GM23248 (cell line): Measurements from ENCODE around the gene RASGEF1B. TPM values are rescaled to one million over a fixed set of nuclear protein-coding genes. Genes with fewer than 3 reads are reported as not detected.

Experiments
- DNase-seq: peaks from one replicate; pipeline ENCODE4 v3.0.0-alpha.2; 2015
- H2AFZ ChIP-seq: fragments of 200-600 bp; sonication (generic); 2 replicates; pipeline ENCODE4 v1.6.1; 2016; ENCODE audit warnings: antibody characterized with exemption
- H3F3A ChIP-seq: fragments of 200-600 bp; sonication (generic); 2 replicates; pipeline ENCODE4 v1.6.1; 2016; ENCODE audit warnings: mild to moderate bottlenecking, antibody characterized with exemption, mixed run types; ENCODE audit not compliant: insufficient read depth
- H3K27ac ChIP-seq: fragments of 200-600 bp; sonication (generic); 2 replicates; pipeline ENCODE4 v1.5.1; 2016; ENCODE audit warnings: mild to moderate bottlenecking
- H3K27me3 ChIP-seq: fragments of 200-600 bp; sonication (generic); replicated peaks from 2 replicates; pipeline ENCODE4 v1.6.1; 2016; ENCODE audit warnings: mild to moderate bottlenecking; ENCODE audit not compliant: insufficient read depth
- H3K36me3 ChIP-seq: fragments of 200-600 bp; sonication (generic); 2 replicates; pipeline ENCODE4 v1.6.1; 2016; ENCODE audit warnings: low read depth, mild to moderate bottlenecking
- H3K4me1 ChIP-seq: fragments of 200-600 bp; sonication (generic); 2 replicates; pipeline ENCODE4 v1.6.1; 2016; ENCODE audit warnings: mild to moderate bottlenecking; ENCODE audit not compliant: insufficient read depth
- H3K4me2 ChIP-seq: fragments of 200-600 bp; sonication (generic); one replicate; pipeline ENCODE4 v1.6.1; 2016; ENCODE audit warnings: mild to moderate bottlenecking; ENCODE audit not compliant: unreplicated experiment
- H3K4me3 ChIP-seq: fragments of 200-600 bp; sonication (generic); 2 replicates; pipeline ENCODE4 v1.5.1; 2016; ENCODE audit warnings: mild to moderate bottlenecking
- H3K79me2 ChIP-seq: fragments of 200-600 bp; sonication (generic); 2 replicates; pipeline ENCODE4 v1.6.1; 2016; ENCODE audit warnings: mild to moderate bottlenecking; ENCODE audit not compliant: insufficient read depth
- H3K9ac ChIP-seq: fragments of 200-600 bp; sonication (generic); 2 replicates; pipeline ENCODE4 v1.6.1; 2016; ENCODE audit warnings: mild to moderate bottlenecking
- H3K9me2 ChIP-seq: fragments of 200-600 bp; sonication (generic); 2 replicates; pipeline ENCODE4 v1.6.1; 2016; ENCODE audit warnings: mixed run types, mild to moderate bottlenecking, moderate library complexity; ENCODE audit not compliant: insufficient read depth
- H3K9me3 ChIP-seq: fragments of 200-600 bp; sonication (generic); one replicate; pipeline ENCODE4 v1.6.1; 2017; ENCODE audit warnings: low read depth
- H4K20me1 ChIP-seq: fragments of 200-600 bp; sonication (generic); 2 replicates; pipeline ENCODE4 v1.6.0; 2016; ENCODE audit not compliant: insufficient read depth
- EZH2 ChIP-seq: fragments of 200-600 bp; sonication (generic); IDR thresholded peaks from 2 replicates; pipeline ENCODE4 v1.6.1; 2018; ENCODE audit warnings: antibody characterized with exemption, mild to moderate bottlenecking; ENCODE audit not compliant: insufficient read depth, poor library complexity, severe bottlenecking
- EZH2phosphoT487 ChIP-seq: fragments of 200-600 bp; sonication (generic); IDR thresholded peaks from 2 replicates; pipeline ENCODE4 v1.6.1; 2018; ENCODE audit warnings: antibody characterized with exemption, moderate library complexity, mild to moderate bottlenecking, low read depth; ENCODE audit not compliant: insufficient read depth
- WGBS, 2 experiments: methylation state at CpG; one replicate each; pipeline ENCODE4 v1.1.6; 2015 to 2017; ENCODE audit warnings: low lambda C conversion rate in 2 of 2, low coverage in 1 of 2; ENCODE audit errors: missing lambda C conversion rate in 2 of 2; 5-methylcytosine and 5-hydroxymethylcytosine counted together
- in situ Hi-C: fragments of 300-500 bp; cut with MboI; formaldehyde crosslinking; loops from 2 replicates; pipeline ENCODE4 v1.15.0; 2020
- polyA plus RNA-seq: library from polyadenylated mRNA; unstranded; fragments of >200 nt; fragmentation: Nextera tagmentation; extraction: Ambion mirVana; gene quantifications from 2 replicates; pipeline ENCODE4 v1.2.1, GENCODE V29; 2016
- total RNA-seq: library from RNA; depleted of rRNA; stranded (reverse); fragments of >200 nt; shearing (Covaris generic); gene quantifications from 2 replicates; pipeline ENCODE4 v1.2.3, GENCODE V29; 2014

RASGEF1B gene
- total and polyA plus RNA-seq, 2 experiments from 2014 or later: 0.09 TPM; not detected in 1

GRCh38 chr4:81495345-81495744, 23.6 kb upstream of the RASGEF1B start:
- no peaks in the 10 kb centered on the region for H3K9me2 ChIP-seq
- no peaks in the 10 kb centered on the region for H3F3A ChIP-seq
- H3K4me3 ChIP-seq: no peak overlapping the region
- no peak for DNase-seq
- TF ChIP-seq EZH2 (no peak), EZH2phosphoT487 (no peak)
- no peak overlapping the region for H3K9ac ChIP-seq
- H3K79me2 ChIP-seq: no peaks in the 10 kb centered on the region
- no peak overlapping the region for H3K27ac ChIP-seq
- H3K27me3 ChIP-seq: no peaks in the 10 kb centered on the region; the same call in none of the 2 replicates
- H2AFZ ChIP-seq: no peak overlapping the region
- no peaks in the 10 kb centered on the region for H3K9me3 ChIP-seq
- in situ Hi-C loops: no loop called here
- no peaks in the 10 kb centered on the region for H3K36me3 ChIP-seq
- no peak overlapping the region for H3K4me2 ChIP-seq
- H3K4me1 ChIP-seq: no peaks in the 10 kb centered on the region
- no peaks in the 10 kb centered on the region for H4K20me1 ChIP-seq

DNA sequence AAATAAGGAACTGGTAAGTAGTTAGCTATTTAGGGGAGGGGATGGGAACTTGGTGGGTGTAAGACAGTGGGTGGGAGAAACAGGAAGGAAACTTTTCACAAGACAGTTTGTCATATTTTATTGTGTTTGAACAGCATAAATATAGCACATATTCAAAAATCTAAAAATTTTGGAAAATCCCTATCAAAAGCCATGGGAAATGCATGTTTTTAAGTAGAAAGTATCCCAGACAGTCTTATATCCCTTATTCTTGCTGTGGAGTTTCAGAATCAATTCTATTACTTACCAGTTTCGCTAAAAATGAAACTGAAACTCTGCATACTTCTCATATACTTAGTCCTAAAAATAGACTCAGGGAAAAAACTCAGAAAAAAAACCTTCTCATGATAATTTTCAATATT, 22.3 kb upstream of the RASGEF1B start:
- no peaks in the 10 kb centered on the region; the same call in 1 of the 2 replicates for H3K27me3 ChIP-seq
- H4K20me1 ChIP-seq: no peaks in the 10 kb centered on the region
- no peaks in the 10 kb centered on the region for H3K9me2 ChIP-seq
- DNase-seq: no peak
- no peaks in the 10 kb centered on the region for H3K9me3 ChIP-seq
- no peak overlapping the region for H3K9ac ChIP-seq
- no peaks in the 10 kb centered on the region for H3K4me1 ChIP-seq
- H2AFZ ChIP-seq: no peak overlapping the region
- 38 to 46% methylated on average over 1 of the region's 1 CpG for WGBS, 2 experiments
- H3K4me3 ChIP-seq: no peak overlapping the region
- no peak overlapping the region for H3K27ac ChIP-seq
- no peaks in the 10 kb centered on the region for H3F3A ChIP-seq
- TF ChIP-seq EZH2phosphoT487: no peak
- no peak for TF ChIP-seq EZH2
- H3K79me2 ChIP-seq: no peaks in the 10 kb centered on the region
- in situ Hi-C loops: no loop called here
- no peak overlapping the region for H3K4me2 ChIP-seq
- no peaks in the 10 kb centered on the region for H3K36me3 ChIP-seq

DNA sequence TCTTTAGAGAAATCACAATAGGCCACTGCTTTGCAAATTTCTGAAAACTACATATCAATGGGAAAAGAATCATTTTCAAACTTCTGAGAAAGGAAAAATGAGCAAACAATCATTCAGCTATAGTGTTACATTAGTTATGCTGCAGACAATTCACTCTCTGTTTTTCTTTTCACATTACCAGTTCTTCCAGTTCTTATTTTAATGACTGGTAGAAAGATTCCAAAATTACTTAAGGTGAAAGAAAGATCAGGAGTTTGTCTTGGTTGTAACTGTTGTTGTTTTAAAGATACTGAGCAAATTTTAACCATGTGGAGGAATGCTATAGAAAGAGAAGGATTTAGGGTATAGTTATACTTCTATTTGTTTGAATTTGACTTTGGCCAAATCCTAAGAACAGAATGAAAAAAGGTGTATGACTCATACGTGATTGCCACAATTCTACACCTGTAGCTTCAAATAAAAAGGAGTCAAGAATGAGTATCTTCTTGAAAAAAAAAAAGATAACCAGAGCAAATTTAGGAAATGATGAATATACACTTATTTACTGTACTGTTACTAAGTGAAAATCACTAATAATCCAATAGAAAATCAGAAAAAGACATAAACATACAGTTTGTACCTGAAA, 21.0 kb upstream of the RASGEF1B start:
- no peak for DNase-seq
- H3F3A ChIP-seq: no peaks in the 10 kb centered on the region
- no peaks in the 10 kb centered on the region for H3K79me2 ChIP-seq
- no peaks in the 10 kb centered on the region for H3K36me3 ChIP-seq
- no peaks in the 10 kb centered on the region for H3K4me1 ChIP-seq
- 24 to 30% methylated on average over 1 of the region's 1 CpG for WGBS, 2 experiments
- TF ChIP-seq EZH2phosphoT487 (no peak), EZH2 (no peak)
- no peaks in the 10 kb centered on the region for H4K20me1 ChIP-seq
- no peak overlapping the region for H3K4me3 ChIP-seq
- H3K27ac ChIP-seq: no peak overlapping the region
- no peak overlapping the region for H2AFZ ChIP-seq
- no peaks in the 10 kb centered on the region; the same call in 1 of the 2 replicates for H3K27me3 ChIP-seq
- no peaks in the 10 kb centered on the region for H3K9me3 ChIP-seq
- no peak overlapping the region for H3K9ac ChIP-seq
- in situ Hi-C loops: no loop called here
- H3K4me2 ChIP-seq: no peak overlapping the region
- no peaks in the 10 kb centered on the region for H3K9me2 ChIP-seq

DNA sequence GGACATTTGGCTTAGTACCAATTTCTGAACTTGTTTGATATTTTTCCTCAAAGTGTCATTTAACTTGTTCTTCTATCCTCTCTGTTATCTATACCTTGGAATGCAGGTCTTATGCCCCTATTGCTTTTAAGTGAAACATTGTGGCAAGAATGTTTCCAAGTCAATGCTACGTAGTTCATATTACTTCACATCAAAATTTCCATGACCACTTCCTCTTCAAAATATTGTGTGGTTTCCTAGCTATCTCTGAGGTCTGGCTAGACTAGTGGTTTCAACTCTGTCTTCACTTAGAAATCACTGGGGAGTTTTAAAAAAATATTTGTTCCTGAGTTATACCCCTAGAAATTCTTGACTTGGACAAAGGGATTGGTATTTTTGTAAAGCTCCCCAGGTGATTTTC, 20.2 kb upstream of the RASGEF1B start:
- H3K27me3 ChIP-seq: no peaks in the 10 kb centered on the region; the same call in 1 of the 2 replicates
- no peaks in the 10 kb centered on the region for H3F3A ChIP-seq
- H3K36me3 ChIP-seq: no peaks in the 10 kb centered on the region
- H2AFZ ChIP-seq: no peak overlapping the region
- TF ChIP-seq EZH2: no peak
- TF ChIP-seq EZH2phosphoT487: no peak
- H4K20me1 ChIP-seq: no peaks in the 10 kb centered on the region
- DNase-seq: no peak
- H3K4me2 ChIP-seq: no peak overlapping the region
- H3K9ac ChIP-seq: no peak overlapping the region
- no peak overlapping the region for H3K4me3 ChIP-seq
- WGBS, 2 experiments: 50 to 65% methylated on average over 1 of the region's 1 CpG
- no peak overlapping the region for H3K27ac ChIP-seq
- no peaks in the 10 kb centered on the region for H3K9me3 ChIP-seq
- H3K9me2 ChIP-seq: no peaks in the 10 kb centered on the region
- H3K79me2 ChIP-seq: no peaks in the 10 kb centered on the region
- in situ Hi-C loops: no loop called here
- H3K4me1 ChIP-seq: no peaks in the 10 kb centered on the region

GRCh38 chr4:81490403-81491160, 18.9 kb upstream of the RASGEF1B start:
- Histone ChIP-seq H3K9me3 (no peaks in the 10 kb centered on the region), H3K9ac (no peak overlapping the region), H4K20me1 (no peaks in the 10 kb centered on the region), H3F3A (no peaks in the 10 kb centered on the region), H3K79me2 (no peaks in the 10 kb centered on the region), H3K4me1 (no peaks in the 10 kb centered on the region), H3K9me2 (no peaks in the 10 kb centered on the region), H3K36me3 (no peaks in the 10 kb centered on the region), H3K27me3 (no peaks in the 10 kb centered on the region; the same call in 1 of the 2 replicates), H3K4me3 (no peak overlapping the region), H3K27ac (no peak overlapping the region), H3K4me2 (no peak overlapping the region), H2AFZ (no peak overlapping the region)
- TF ChIP-seq EZH2 (no peak), EZH2phosphoT487 (no peak)
- in situ Hi-C loops: no loop called here
- WGBS, 2 experiments: 74 to 86% methylated on average over 2 of the region's 2 CpGs
- DNase-seq: no peak
